ENCODE data around the gene GPC6.

The GPC6 gene

DNA sequence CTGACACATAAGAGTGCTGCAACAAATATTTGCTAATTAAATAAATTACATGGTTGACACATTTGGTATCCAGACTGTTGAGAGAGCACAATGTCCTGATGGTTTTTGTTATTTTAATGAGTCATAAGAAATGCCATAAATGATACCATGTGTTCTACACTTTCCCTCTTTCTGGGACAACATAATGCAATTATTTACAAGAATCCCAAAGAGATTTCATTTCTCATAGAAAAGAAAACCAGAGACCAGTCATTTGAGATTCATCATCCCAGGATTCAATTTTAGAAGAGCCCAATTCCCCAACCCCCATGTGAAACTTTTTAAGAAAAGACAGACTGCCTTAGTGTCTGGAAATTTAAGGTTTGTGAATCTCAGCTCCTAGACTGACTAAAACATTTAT lies 853.3 kb downstream of the GPC6 start:
- DNase-seq, result no peak

DNA sequence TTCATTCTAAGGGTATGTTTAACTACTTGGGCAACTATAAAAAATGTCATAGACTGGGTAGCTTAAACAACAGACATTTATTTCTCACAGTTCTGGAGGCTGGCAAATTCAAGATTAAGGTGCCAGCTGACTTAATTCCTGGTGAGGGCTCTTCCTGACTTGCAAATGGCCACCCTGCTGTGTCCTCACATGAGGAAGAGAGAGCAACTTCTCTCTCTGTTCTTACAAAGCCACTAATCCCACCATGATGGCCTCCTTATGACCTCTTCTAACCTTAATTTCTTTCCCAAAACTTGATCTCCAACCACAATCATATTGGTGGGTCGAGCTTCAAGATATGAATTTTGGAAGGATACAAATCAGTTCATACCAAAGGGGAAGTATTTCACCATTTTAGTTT lies 853.9 kb downstream of the GPC6 start:
- no peak for DNase-seq

DNA sequence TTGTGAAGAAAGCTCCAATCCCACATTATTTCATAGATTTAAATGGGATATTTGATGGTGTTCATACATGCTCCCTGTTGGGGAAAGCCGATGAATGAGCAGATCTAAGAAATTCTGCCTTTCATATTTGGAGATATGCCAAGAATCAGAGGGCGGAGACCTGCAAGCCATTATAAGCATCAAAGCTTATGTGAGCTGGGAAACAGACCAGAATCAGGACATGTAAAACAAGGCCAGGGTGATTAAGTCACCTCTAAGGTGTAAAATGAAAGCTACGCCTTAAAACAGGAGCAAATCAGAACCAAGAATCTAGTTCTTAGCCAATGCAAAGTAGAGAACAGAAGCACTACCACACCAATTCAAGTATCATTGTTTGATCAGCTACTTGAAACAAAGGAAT lies 860.5 kb downstream of the GPC6 start:
- DNase-seq, result no peak

DNA sequence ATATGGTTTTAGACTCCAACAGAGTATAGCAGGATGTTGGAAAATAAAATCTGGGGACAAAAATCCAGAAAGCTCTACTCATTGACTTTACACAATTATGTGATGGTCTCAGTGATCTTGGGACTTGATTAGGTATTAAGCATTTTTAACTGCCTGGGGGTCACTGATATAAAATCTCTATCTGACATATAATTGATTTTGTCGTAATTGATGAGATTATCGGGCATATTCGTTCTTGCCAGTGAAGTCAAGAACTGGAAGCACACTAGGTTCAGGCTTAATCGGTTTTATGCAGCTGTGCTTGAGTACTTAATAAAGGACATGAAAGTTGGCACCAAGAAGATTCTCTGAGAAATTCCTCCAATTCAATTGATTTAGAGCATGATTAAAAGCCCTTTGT lies 862.1 kb downstream of the GPC6 start:
- no peak for DNase-seq

DNA sequence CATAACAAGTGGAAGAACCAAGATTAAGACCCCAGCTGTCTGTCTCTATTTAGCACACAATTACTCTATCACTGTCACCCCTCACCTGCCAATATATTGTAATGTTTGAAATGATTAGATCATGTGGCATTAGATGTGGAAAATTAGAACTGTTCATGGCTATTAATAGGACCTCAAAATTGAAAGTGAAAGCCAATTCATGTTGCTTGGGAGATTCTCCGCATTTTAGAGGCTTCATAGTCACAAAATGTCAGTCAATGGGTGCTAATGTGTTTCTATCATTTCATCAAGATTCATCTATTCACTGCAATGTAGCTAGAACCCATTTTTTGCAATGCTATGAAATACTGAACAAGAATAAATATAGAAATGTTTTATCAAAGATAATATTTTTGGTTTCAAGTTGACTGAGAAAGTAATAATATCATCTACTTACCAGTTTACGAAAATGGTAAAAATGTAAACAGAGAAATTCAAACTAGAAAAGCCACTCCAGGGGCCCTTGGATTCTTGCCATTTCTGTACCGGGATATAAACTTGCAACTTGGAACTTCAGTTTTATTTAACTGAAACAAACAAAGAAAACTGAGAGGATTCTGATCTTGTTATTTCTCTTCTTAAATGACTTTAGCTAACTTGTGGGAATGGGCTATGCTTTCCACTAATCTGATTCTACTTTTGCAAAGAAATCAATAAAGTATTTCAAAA lies 864.3 kb downstream of the GPC6 start:
- DNase-seq, result no peak

DNA sequence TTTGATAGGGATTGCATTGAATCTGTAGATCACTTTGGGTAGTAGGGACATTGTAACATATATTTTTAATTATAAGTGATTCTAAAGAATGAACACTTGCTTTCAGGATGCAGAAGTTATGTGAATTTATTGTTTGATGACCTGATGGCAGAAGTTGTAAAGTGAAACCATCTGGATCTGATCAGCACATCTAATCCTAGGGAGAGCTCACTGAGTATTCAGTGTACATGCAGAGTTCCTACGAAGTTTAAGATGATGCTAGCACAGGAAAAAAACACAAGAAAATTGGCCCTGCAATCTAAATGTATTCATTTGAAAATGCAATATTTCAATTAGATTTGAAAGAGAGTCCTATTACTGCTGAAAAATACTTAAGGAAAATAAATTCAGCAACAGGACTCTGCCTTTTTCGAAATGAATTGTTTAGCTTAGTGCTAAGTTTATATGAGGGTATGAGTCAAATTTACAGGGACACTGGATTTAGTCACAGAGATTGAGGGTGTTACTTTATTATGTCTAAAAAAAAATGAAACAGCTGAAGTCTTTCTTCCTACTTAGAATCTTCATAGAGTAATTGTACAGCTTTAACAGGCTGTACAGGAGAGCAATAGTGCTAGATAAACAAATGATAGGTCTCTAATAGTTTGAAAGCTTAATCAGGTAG lies 867.2 kb downstream of the GPC6 start:
- DNase-seq, result no peak

DNA sequence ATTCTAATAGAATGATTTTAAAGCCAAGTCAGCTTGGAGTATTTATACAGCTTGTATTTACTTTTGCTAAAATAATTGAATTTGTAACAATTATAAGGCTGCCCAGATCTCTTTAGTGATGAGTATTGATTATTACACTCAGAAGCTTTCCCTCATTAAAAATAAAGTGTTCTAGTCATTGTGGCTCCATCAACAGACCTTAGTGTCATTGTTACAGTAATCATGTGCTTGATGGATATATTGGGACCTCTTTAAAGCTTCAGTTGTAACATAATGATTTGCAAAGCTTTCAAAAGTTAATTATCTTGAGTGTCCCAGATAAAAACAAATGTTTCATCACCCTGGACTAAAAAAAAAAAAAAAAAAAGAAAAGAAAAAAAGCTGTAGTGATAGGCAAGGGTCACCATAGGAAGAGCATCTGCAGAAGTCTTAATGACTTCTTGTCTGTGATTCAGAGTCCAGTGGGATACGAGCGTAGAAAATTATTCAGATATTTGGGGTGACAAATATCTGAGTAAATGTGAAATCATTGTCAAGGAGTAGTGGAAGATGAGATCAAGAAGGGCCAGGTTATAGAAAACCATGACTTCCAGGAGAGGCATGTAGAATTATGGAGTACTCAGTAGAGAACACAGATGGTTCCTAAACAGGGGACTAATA lies 883.2 kb downstream of the GPC6 start:
- DNase-seq, result no peak

DNA sequence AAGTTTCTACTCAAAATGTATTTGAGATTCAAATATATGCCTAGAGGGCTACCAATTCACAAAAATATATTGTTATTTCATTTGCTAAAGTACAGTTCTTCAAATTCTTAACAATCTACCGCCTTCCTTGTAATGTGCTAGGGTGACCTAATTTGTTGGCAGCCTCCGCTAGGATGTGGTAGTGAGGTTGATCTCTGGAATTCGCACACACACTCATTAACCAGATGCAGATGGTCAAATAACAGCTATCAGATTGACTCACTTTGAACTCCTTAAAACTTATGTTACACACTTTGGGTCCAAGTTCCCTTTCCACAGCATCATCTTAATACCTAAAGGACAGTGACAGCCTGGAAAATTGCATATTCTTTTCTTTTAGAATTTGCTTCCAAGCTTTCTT lies 885.6 kb downstream of the GPC6 start:
- peak; percentile 0 for DNase-seq

DNA sequence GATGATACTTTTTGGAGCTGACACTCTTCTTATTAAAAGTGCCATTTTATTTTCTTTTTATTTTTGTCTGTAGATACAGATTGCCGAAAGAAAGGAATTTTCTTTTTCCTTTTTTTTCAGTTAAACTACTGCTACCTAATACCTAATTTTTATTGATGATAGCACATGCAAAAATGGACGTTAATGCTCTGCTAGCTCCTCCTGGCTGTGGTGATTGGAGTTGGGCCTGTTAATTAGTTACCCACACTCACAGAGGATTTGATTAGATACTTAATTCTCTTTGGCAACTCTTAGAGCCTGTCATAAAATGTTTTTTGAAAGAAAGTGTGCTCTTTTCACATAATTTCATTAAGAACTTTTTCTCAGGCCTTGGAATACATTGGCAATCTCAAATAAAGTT lies 886.1 kb downstream of the GPC6 start:
- no peak for DNase-seq

DNA sequence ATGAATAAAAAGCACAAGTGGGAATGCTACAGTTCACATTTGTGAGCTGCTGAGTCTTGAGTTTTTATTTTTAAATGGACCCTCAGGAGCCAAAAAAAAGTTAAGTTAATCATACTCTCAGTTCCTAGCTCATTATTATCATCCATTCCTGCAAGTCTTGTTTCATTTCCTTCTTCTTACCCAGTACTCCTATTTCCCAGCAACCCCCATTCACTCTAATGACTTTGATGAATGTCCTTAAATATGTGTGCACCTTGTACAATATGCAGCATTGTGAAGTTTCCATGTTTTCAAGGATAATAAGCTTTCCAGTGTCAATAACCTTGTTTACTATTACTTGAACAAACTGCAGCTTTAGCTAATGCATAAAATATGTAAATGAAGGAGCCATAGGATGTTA lies 886.6 kb downstream of the GPC6 start:
- DNase-seq, result no peak

DNA sequence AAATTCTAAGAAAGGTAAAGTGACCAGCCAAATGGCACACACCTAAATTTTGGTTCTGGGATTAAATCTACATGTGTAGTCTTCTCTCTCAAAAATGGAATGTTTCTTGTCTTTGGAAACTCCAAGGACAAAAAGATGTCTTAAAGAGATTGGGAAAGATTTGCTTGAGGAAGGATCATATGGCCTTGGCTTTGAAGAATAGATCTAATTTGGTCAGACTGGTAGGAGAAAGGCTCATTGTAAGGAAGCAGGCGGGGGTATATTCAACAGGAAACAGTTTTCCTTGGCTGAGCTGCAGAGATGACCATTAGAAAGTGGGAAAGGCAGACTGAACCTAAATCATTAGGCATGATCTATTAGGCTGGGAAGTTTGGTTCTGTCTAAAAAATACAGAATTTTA lies 887.6 kb downstream of the GPC6 start:
- DNase-seq, result no peak

DNA sequence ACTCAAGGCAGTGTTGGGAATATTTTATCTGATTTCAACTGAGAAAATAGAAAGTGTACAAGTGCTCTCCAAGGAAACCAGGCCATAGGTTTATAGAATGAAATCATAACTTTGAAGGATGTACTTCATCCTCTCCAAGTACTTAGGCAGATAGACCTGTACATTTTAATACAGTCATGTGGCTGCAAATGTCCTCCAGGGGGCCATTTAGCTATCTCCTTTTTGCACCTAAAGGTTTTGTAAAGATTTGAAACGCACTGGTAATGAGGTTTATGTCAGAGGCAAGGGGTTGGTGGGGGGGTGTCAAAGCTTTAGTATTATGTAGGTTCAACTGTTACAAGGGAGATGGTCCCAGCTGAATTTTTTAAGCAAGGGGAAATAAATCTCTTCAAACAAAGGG lies 888.4 kb downstream of the GPC6 start:
- no peak for DNase-seq

DNA sequence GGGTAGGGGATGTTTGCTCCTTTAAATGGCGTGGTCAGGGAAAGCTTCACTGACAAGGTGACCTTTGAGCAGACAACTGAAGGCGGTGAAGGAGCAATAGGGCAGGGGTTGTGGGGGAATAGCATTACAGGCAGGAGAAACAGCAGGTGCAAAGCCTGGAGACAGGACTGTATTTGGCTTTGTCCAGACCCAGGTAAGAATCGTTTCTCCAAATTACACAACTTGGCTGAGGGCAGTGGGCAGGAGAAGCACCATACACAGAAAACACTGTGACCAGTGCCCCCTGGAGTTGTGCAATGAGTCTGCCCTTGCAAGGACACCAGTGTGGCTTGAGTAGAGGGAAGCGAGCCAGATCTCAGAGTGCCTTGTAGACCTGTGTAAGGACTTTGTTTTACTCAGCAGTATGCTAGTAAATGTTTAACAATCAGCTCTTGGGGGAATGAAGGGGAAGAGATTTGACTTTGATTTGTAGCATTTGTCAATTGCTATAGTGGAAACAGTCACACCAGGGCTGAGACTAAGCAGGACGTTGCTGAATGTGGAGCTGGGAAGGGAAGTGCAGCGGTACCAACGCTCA lies 892.8 kb downstream of the GPC6 start:
- DNase-seq, result no peak

DNA sequence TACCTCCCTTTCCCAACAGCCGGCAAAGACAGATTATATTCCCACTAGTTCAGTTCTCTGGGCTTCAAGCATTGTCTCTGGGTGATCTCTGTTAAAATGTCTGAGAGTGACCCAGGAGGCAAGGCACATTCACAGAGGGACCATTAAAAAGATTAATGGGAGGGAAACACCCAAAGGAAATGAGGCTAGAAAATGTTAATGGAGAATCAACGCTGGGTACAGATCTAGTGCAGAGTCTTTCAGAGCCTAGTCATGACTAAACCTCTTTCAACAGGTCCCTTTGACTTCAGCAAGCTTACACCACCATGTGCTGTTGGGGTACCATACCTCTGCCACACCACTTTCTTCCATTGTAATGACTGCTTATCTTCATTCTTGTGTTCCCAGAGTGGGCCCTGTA lies 894.3 kb downstream of the GPC6 start:
- no peak for DNase-seq

DNA sequence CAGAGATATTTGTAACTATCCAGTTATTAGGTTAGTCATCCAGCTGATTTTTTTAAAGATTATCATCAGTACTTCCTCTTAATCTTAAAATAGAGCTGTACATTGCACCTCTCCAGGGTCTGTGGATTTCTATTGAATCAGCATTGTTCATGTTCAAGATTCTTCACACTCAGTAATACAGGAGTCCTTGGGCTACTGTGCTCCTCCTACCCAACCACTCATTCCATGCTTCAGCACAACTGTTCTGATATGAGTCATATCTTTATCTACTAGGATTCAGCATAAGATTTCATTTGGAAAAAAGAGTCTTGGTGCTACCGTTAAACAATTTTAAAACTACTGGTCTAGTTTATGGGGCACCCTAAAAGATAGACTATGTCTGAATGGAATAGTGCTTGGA lies 895.1 kb downstream of the GPC6 start:
- no peak for DNase-seq

DNA sequence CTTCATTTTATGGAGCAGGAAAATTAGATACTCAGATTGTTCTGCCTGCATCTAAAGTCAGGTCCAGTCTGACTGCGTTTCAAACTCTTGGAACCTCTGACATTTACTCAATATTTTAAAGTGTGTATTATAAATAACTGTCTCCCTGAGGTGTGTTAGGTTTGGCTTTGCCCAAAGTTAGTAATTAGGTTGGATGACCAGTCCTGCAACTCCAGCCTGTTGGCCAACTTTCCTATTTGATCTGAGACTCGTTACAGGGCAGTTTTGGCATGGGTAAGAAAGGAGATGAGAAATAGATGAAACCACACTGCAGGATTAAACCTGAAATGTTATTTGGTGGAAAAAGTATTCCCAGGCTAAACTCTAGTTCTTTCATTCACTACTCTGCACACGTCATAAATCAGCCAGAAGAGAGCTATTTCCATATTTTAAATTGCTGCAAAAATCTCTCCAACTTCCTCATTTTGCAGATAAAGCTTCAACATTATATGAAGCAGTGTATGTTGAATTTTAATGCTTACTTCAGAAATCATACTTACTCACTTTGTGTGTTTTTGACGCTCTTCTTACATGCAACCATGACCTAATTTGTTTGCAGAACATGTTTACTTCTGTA lies 895.8 kb downstream of the GPC6 start:
- DNase-seq, result no peak

DNA sequence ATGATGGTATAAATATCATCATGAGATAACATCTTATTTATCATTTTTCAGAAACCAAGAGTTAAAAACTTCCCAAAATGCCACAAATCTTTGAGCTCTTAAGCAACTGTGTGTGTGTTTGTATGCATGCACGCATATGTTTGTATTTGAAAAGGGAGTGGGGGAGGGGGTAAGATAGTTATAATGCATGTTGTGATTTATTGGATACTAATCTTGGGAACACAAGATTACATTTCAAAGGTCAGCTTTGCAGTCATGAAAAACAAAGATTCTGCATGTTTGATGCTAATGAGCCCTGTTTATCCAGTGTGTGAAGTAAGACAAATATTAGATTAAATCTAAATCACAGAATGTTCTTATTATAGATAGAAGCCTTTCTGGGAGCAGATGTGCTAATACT lies 897.0 kb downstream of the GPC6 start:
- no peak for DNase-seq

DNA sequence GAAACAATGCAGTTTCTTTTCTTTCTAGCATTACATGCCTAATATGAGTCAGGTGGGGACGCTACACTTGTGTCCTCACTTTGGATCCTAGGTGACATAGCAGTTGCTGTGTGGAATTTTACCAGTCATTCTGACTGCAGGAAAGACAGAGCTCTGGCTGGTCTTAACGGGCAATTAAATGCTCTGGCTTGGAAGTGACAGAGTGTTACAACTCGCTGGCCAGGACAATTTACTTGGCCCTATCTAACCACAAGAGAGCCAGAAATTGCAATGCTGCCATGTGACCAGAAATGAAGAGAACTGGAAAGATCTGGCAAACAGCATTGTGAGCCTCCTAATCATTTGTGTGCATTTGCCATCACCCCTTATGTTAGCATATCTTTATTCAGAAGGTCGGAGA lies 901.8 kb downstream of the GPC6 start:
- DNase-seq, result no peak

DNA sequence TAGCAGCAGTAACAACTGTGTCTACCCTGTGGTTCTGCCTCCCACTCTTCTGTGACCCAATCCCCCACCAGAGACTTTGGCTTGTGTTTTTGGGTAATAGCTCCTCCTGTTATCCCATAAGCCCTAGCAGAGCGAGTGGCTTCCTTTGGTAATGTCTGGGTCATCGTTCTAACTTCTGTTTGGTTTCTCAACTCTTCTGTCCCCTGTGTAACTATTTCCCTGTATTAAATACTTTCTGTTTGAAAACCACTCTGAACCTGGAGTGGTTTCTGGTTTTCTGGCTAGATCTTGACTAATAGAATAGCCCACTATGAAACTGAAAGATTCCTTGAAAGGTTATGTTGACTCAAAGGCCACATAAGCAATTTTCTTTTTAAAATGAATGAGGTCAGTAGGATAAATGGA lies 902.9 kb downstream of the GPC6 start:
- DNase-seq, result no peak

DNA sequence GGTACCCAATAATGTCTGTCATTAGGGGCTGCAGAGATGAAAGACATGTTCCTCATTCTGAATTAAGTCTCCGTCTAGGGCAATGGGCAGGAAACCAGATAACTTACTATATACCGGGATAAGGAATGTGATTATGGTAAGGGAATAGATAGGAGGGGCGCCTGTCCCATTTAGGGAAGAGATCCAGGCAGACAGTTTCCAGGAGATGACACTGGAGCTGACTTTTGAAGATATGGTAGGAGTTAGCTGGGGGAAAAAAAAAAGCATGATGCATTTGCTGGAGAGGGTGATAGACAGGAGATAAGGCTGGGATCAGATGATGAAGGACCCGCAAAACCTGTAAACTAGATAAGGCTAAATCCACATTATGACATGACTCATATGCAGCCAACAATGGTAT lies 912.2 kb downstream of the GPC6 start:
- DNase-seq, result no peak

DNA sequence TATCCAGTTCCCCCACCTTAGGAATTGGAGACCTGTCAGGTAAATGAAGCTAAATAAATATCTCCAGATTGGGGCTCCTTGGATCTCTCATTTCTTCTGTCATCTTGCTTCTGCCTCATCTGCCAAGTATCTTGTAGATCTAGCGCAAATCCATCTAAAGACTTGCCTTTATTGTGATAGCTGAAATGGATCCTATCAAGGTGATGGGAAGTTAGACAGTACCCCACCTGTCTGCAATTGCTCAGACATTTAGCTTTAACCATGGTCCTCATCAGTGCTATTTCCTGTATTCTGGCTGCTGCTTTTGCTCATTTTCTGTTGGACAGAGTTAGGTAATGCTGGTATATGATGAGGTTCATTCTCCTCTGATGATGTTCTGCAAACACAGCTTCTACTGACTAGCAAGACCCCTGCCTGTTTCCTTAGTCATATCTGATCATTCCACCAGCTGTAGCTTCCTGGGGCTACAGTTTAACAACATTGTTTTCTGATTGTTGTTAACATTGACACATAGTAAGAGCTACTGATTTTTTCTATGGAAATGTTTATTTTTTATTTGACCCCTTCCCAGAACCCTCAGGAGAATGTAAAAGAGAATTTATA lies 912.9 kb downstream of the GPC6 start:
- no peak for DNase-seq

DNA sequence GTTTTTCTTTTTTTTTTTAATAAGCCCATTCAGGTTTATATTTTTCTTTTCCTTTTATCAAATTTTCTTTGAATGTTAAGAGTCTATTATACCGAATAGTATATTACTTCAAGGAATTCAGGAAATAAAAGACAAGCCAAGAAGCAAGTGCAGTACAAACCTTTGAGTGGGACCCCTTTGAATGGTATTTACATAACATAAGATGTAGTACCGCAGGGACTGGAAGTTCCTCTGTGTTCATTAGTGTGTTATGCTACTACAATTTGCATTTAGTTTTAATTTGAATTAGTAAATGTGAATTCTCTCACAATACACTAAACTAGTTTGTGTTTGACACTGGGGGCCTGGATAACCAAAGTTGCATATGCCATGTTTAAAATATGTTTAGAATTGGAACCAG lies 913.4 kb downstream of the GPC6 start:
- no peak for DNase-seq

DNA sequence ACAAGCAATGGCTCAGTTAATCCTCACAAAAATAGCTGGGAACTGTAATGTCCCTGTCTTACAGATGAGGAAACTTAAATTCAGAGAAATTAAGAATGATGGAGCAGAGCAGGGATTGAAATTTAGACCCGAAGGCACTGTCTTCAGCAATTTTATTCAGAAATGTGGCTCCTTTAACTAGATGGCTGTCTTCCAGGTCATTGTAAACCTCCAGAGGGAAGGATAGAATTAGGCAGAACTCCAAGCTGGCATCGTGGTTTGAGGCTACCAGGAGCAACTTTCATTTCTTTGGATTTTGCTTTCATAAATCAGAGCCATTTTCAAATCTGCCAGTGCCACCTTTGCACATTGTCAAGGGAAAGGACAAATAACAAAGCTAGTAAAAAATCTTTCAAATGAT lies 913.9 kb downstream of the GPC6 start:
- DNase-seq, result no peak

All from T1000 (cell line).